K562 (cell line): ENCODE results near the gene NAA40. TPM values are rescaled to one million over a fixed set of nuclear protein-coding genes. Genes with fewer than 3 reads are reported as not detected.

Experiments
- E2F5 ChIP-seq: sonication (generic); formaldehyde crosslinking; IDR thresholded peaks from 2 replicates; pipeline ENCODE4 v1.8.0; 2022; ENCODE audit warnings: mild to moderate bottlenecking, missing genetic modification reagents
- ELF2 ChIP-seq: fragments of 250-450 bp; sonication (Bioruptor Pico); IDR thresholded peaks from 2 replicates; pipeline ENCODE4 v1.5.0; 2021; ENCODE audit warnings: mild to moderate bottlenecking
- ETV6 ChIP-seq, 3 experiments: fragments of 150-350 bp in 1 of 3; sonication (generic) in 1 of 3; formaldehyde crosslinking in 1 of 3; IDR thresholded peaks; 2 replicates each; pipeline versions ENCODE4 v1.6.1 to v1.8.0; 2014 to 2022; ENCODE audit warnings: borderline replicate concordance in 2 of 3, low read depth in 2 of 3, antibody characterized with exemption in 1 of 3, low read length in 1 of 3, mild to moderate bottlenecking in 1 of 3, missing genetic modification reagents in 1 of 3
- FOXK1 ChIP-seq: sonication (generic); formaldehyde crosslinking; IDR thresholded peaks from 2 replicates; pipeline ENCODE4 v1.8.0; 2022; ENCODE audit warnings: missing genetic modification reagents, mild to moderate bottlenecking, borderline replicate concordance
- HDAC3 ChIP-seq: fragments of 450-650 bp; IDR thresholded peaks from 2 replicates; pipeline ENCODE4 v1.6.1; 2018; ENCODE audit warnings: borderline replicate concordance, mild to moderate bottlenecking, moderate library complexity; ENCODE audit not compliant: partially characterized antibody
- MAFF ChIP-seq: IDR thresholded peaks from 2 replicates; pipeline ENCODE4 v1.6.1; 2012; ENCODE audit warnings: low read length, improper control_type of control experiment
- MTA2 ChIP-seq: fragments of 450-650 bp; IDR thresholded peaks from 2 replicates; pipeline ENCODE4 v1.6.1; 2016; ENCODE audit warnings: low read depth
- MYC ChIP-seq, 2 experiments: fragments of 250-450 bp in 1 of 2; sonication (Bioruptor Pico) in 1 of 2; IDR thresholded peaks; 2 replicates each; pipeline versions ENCODE4 v1.5.1 to v1.6.1; 2012 to 2021; ENCODE audit warnings: low read depth in 2 of 2, borderline replicate concordance in 1 of 2, improper control_type of control experiment in 1 of 2, low read length in 1 of 2, mild to moderate bottlenecking in 1 of 2, moderate library complexity in 1 of 2
- PTTG1 ChIP-seq: fragments of 450-650 bp; IDR thresholded peaks from 2 replicates; pipeline ENCODE4 v1.6.1; 2016; ENCODE audit warnings: low read depth, mild to moderate bottlenecking, missing genetic modification characterization, missing compliant biosample characterization
- SAFB ChIP-seq: fragments of 200-400 bp; formaldehyde crosslinking; IDR thresholded peaks from 2 replicates; pipeline ENCODE4 v1.6.1; 2017; ENCODE audit warnings: low read depth, low read length, borderline replicate concordance
- TFAM ChIP-seq: fragments of 250-450 bp; sonication (Bioruptor Pico); conservative IDR thresholded peaks from 2 replicates; pipeline ENCODE4 v1.5.0; 2021; ENCODE audit warnings: mild to moderate bottlenecking, moderate library complexity
- U2AF1 ChIP-seq: fragments of 200-400 bp; formaldehyde crosslinking; optimal IDR thresholded peaks from 2 replicates; pipeline ENCODE3; 2017; ENCODE audit warnings: mild to moderate bottlenecking, low read depth, low read length, moderate library complexity
- ZBTB43 ChIP-seq: sonication (generic); formaldehyde crosslinking; IDR thresholded peaks from 2 replicates; pipeline ENCODE4 v1.8.0; 2023; ENCODE audit warnings: mild to moderate bottlenecking, missing genetic modification reagents
- ZNF23 ChIP-seq: fragments of 250-450 bp; sonication (Bioruptor Pico); IDR thresholded peaks from 2 replicates; pipeline ENCODE4 v1.4.0; 2020; ENCODE audit warnings: mild to moderate bottlenecking
- ZNF24 ChIP-seq: fragments of 450-650 bp; IDR thresholded peaks from 2 replicates; pipeline ENCODE4 v1.6.1; 2016
- ZNF507 ChIP-seq: conservative IDR thresholded peaks from 2 replicates; pipeline ENCODE4 v1.6.1; 2017; ENCODE audit warnings: missing genetic modification characterization, missing compliant biosample characterization
- ZNF589 ChIP-seq: fragments of 200-800 bp; sonication (Bioruptor generic); IDR thresholded peaks from 2 replicates; pipeline ENCODE4 v1.6.1; 2016; ENCODE audit warnings: low read depth, missing genetic modification characterization, missing compliant biosample characterization
- polyA plus RNA-seq, 8 experiments: library from polyadenylated mRNA; depleted of rRNA in 4 of 8; stranded (reverse) in 5 of 8; unstranded in 3 of 8; fragments of >200 nt; fragmentation: Nextera tagmentation in 2 of 8; fragmentation: Illumina TruSeq in 1 of 8; extraction: Ambion mirVana in 2 of 8; extraction: Trizol in 1 of 8; gene quantifications; 2 replicates each; pipeline versions ENCODE4 v1.2.1 to v1.2.3, GENCODE V29; 2011 to 2014; ENCODE audit warnings: inconsistent platforms in 1 of 8, missing spikeins in 1 of 8
- total RNA-seq, 7 experiments: library from RNA; depleted of rRNA in 6 of 7; stranded (reverse); fragments of >200 nt in 6 of 7; fragmentation: Illumina TruSeq in 2 of 7; extraction: Trizol in 2 of 7; gene quantifications; 2 replicates each; pipeline versions ENCODE4 v1.2.1 to v1.2.3, GENCODE V29; 2011 to 2021; ENCODE audit warnings: low replicate concordance in 1 of 7
- TF ChIP-seq, protein P1 (sequence below): fragments of 450-650 bp; formaldehyde crosslinking; IDR thresholded peaks from 2 replicates; pipeline ENCODE4 v1.4.0; 2022; ENCODE audit warnings: missing genetic modification characterization
- TF ChIP-seq, protein P2 (sequence below): fragments of 450-650 bp; conservative IDR thresholded peaks from 2 replicates; pipeline ENCODE4 v1.6.1; 2016; ENCODE audit warnings: missing genetic modification characterization, low read depth, mild to moderate bottlenecking, control low read depth, missing compliant biosample characterization
- TF ChIP-seq, protein P3 (sequence below), 2 experiments: IDR thresholded peaks; 2 replicates each; pipeline ENCODE4 v1.6.1; 2011; ENCODE audit warnings: borderline replicate concordance in 1 of 2, control low read depth in 1 of 2, low read depth in 1 of 2, low read length in 1 of 2, mild to moderate bottlenecking in 1 of 2, mixed read lengths in 1 of 2, moderate library complexity in 1 of 2; ENCODE audit not compliant: insufficient read depth in 1 of 2, insufficient read length in 1 of 2, poor library complexity in 1 of 2, severe bottlenecking in 1 of 2; ENCODE audit errors: extremely low read depth in 1 of 2

Gene NAA40
- total and polyA plus RNA-seq, 9 of the 15 experiments (the other 6 are each of a cell fraction or from before 2014, with no cell fraction given) = 6.2 to 39.0 (median 23.1) TPM

DNA sequence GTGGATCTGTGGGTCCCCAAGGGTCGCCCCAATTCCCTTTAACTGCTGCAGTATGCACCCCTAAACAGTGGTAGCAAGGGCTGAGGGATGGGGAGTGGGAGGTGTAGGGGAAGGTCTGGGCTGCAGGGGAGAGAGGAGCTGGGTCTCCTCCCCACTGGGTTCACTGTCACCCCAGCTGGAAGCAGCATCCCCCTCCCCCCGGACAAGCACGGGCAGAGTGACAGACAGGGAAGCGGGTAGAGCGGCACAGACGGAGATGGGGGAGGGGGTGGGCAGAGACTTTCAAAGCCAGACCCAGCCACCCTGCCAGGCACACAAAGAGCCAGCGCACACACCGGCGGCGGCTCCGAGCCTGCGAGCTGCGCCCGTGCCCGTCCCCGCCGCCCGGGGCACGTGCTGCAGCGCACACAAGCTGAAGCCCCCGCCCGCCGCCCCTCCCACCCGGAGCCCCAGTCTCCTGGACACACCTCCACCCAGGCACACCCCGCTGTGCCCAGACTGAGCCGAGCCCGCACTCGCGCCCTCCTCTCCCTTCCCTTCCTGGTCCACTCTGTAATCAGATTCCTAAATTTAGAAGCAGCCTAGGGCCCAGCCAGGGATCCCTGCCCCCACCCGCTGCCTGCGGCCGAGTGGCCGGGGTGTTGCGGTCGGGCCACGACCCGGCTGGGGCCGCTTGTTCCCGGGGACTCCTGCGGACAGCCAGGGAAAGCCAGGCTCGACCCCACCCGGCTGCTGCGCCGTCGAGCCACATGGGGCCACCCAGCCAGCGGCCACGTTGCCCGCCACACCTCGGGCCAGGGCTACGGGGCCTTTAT is 20.9 kb upstream of the NAA40 start (continued):
- TF ChIP-seq MYC (IDR thresholded peaks at IDR 0.05; ENCODE audit: low read depth, low read length) (peak; percentile 11; the same call in 1 of the 2 replicates), MYC (CRISPR knock-in tag; IDR thresholded peaks at IDR 0.05; ENCODE audit: borderline replicate concordance, low read depth) (no peak), ETV6 (IDR thresholded peaks at IDR 0.05; ENCODE audit: borderline replicate concordance in 1 of 2, low read depth in 2 of 2, low read length in 1 of 2) (no peak), ETV6 (CRISPR knock-in tag; IDR thresholded peaks at IDR 0.05; ENCODE audit: borderline replicate concordance) (no peak), ZNF507 (tag) (no peak), ZBTB43 (CRISPR knock-in tag) (no peak), SAFB (peak; percentile 30; the same call in 1 of the 2 replicates), ZNF589 (CRISPR knock-in tag) (no peak), ZNF23 (CRISPR knock-in tag) (no peak), FOXK1 (CRISPR knock-in tag) (no peak), U2AF1 (no peak), E2F5 (CRISPR knock-in tag) (no peak), MAFF (no peak), MTA2 (no peak), HDAC3 (no peak), ZNF24 (no peak), TFAM (no peak), ELF2 (no peak), PTTG1 (tag) (no peak)
- TF ChIP-seq, protein P1, sequence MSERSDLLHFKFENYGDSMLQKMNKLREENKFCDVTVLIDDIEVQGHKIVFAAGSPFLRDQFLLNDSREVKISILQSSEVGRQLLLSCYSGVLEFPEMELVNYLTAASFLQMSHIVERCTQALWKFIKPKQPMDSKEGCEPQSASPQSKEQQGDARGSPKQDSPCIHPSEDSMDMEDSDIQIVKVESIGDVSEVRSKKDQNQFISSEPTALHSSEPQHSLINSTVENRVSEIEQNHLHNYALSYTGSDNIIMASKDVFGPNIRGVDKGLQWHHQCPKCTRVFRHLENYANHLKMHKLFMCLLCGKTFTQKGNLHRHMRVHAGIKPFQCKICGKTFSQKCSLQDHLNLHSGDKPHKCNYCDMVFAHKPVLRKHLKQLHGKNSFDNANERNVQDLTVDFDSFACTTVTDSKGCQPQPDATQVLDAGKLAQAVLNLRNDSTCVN (CRISPR knock-in tag) = no peak
- TF ChIP-seq, protein P2, sequence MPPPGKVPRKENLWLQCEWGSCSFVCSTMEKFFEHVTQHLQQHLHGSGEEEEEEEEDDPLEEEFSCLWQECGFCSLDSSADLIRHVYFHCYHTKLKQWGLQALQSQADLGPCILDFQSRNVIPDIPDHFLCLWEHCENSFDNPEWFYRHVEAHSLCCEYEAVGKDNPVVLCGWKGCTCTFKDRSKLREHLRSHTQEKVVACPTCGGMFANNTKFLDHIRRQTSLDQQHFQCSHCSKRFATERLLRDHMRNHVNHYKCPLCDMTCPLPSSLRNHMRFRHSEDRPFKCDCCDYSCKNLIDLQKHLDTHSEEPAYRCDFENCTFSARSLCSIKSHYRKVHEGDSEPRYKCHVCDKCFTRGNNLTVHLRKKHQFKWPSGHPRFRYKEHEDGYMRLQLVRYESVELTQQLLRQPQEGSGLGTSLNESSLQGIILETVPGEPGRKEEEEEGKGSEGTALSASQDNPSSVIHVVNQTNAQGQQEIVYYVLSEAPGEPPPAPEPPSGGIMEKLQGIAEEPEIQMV = no peak
- TF ChIP-seq, protein P3, sequence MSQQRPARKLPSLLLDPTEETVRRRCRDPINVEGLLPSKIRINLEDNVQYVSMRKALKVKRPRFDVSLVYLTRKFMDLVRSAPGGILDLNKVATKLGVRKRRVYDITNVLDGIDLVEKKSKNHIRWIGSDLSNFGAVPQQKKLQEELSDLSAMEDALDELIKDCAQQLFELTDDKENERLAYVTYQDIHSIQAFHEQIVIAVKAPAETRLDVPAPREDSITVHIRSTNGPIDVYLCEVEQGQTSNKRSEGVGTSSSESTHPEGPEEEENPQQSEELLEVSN (IDR thresholded peaks at IDR 0.05; ENCODE audit: borderline replicate concordance in 1 of 2, extremely low read depth in 1 of 2, insufficient read depth in 1 of 2, insufficient read length in 1 of 2, low read depth in 1 of 2, low read length in 1 of 2, poor library complexity in 1 of 2, severe bottlenecking in 1 of 2) = peak; percentile 38 to 74
